VCaP (cell line): ENCODE results near the gene GPRC5D.

Source experiments
- H3K27ac ChIP-seq: fragments of 450-650 bp; 2 replicates; pipeline ENCODE4 v1.5.1; 2017
- CTCF ChIP-seq: fragments of 450-650 bp; conservative IDR thresholded peaks from 2 replicates; pipeline ENCODE4 v1.5.1; 2017; ENCODE audit warnings: mild to moderate bottlenecking, moderate library complexity

GPRC5D gene

DNA sequence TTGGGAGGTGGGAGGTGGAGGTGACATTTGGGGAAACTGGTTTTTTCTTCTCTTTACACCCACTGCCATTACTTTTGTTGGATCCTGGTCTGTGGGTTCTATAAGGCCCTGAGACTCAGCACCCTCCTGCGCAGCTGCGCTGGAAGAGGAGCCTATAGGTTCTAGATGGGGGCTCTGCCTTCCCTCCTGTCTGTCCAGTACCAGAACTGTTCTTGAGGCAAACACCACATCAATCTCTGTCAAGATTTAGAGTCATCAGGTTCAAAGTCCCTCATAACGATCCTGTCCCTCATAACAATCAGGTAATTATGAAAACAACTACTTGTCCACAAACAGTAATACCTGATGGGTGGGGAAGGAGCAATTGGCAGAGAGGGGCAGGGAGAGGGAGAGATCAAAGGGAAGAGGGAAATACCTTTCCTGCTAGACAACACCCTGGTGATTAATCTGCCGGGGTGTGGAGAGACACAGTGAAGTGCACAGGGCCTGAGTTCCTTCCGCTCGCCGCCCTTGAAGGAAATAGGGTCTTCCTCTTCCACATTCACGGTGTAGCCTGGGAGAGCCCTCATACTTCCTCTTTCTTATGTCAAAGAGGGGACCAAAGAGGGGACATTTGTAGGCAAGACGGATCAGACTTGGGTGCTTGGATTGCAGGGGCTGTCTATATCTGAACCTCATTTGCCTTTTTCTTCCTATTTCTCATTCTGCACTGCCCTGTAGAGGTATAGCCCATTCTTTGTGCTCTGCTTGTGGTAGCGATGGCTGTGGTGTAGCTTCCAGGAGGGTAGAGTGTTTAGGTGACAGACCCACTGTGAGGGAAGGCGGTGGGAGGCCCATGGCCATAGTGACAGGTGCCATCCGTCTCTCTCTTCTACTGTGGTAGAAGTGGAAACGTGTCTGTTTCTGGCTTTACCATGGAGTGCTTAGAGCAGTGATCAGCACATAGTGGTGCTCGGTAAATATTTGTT lies 48.0 kb downstream of the GPRC5D start:
- no peak overlapping the region for H3K27ac ChIP-seq
- TF ChIP-seq CTCF = no peak

DNA sequence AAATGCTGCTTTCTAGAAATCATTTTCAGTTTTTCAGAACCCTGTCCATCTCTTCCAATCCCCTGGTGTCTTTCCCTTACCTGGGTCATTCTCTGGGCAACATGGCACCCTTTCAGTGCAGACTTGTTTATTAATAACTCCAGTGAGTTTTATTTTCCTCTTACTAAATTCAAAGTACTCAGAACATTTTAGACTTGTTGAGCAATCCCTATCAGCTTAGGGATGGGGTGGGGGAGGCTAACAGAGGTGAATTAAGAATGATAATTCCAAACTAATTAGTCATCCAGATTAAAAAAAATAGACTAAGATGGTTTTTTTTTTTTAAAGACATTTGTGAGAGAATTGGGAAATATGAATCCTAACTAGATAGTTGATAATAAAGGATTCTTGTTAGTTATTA lies 49.9 kb downstream of the GPRC5D start:
- no peak for TF ChIP-seq CTCF
- no peak overlapping the region for H3K27ac ChIP-seq

GRCh38 chr12:12901158-12901791 lies 50.7 kb downstream of the GPRC5D start:
- TF ChIP-seq CTCF = no peak
- no peak overlapping the region for H3K27ac ChIP-seq

DNA sequence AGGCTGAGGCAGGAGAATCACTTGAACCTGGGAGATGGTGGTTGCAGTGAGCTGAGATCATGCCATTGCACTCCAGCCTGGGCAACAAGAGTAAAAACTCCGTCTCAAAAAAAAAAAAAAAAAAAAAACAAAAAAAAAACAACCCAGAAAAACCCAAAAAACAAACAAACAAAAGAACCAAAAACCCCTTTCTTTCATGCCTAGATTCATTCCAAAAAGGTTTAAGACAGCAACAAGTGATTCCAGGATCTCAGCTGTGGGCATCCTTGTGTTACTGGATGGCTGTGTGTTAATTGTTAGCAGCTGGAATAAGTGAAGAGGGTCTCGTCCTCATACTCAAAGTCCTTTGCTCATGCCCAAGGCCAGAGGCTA lies 51.2 kb downstream of the GPRC5D start:
- no peak overlapping the region for H3K27ac ChIP-seq
- no peak for TF ChIP-seq CTCF

DNA sequence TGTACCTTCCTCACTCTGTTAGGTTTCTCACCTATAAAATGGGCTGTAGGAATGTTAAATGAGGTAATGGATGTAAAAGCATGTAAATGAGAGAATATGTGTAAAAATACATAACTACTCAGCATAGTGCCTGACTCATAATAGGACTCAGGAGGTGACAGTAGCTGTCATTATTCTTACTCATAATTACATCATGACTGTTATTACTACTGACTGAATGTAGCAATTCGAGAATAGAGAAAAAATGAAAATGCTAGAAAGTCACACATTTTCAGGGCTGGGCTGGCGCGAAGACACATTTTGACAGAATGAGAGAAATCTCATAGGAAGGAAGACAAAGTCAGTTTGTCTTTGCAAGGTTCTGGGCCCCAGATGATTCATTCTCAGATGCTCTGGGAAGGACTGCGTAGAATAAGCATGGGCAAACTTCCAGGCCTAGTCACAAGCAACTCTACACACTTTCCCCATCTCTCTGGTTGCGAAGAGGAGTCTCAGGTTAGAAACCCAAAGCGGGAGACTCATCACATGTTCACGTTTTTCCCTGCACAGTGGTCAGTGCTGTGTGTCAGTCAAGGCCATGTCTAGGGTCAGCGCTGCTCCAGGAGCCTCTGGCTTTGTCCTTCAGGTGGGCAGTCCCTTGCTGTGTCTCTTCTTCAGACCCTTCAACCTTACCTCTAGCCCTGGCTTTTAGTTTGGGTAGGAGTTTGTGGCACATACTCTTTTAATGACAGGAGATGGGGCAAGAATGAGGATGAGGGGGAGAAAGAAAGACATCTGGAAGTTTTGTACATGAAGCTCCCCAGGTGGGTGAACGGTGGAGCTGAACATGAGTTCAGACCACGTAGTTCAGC lies 52.2 kb downstream of the GPRC5D start:
- no peak overlapping the region for H3K27ac ChIP-seq
- TF ChIP-seq CTCF = no peak

DNA sequence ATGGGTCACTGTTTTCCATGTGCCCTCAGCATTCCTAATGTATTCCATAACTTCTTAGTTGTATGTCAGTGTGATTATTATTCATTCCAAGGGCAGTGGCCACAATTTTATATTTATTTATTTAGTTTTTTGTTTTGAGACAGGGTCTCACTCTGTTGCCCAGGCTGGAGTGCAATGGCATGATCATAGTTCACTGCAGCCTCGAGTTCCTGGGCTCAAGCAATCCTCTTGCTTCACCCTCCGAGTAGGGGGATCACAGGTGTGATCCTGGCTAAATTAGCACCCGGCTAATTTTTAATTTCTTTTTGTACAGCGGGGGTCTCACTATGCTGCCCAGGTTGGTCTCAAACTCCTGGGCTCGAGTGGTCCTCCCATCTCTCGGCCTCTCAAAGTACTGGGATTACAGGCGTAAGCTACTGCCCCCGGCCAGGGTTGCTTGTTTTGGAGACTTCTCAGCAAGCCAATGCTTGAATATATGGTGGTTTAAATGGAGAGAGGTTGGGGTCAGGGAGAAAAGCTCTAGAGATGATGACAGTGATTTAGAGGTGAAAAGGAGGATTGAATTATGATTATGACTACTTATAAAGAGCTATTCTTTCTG lies 53.0 kb downstream of the GPRC5D start:
- H3K27ac ChIP-seq = no peak overlapping the region

More for the DNA sequence above, 53.0 kb downstream of the GPRC5D start:
- TF ChIP-seq CTCF = no peak
